ENCODE data around the gene KEL.

- TF ChIP-seq GATA3 (IDR thresholded peaks at IDR 0.05; ENCODE audit: low read depth, low read length) (no peak), GATA2 (IDR thresholded peaks at IDR 0.05; ENCODE audit: low read depth, low read length) (no peak)
These were observed 35.4 kb upstream of the KEL start for GRCh38 chr7:142997456-142997989.

Data from SH-SY5Y (cell line).